ENCODE results near the gene NLRP1.

NLRP1 gene

GRCh38 chr17:5473906-5474305 lies 110.4 kb downstream of the NLRP1 start:
- DNase-seq (ENCODE audit: low spot score), result no peak

DNA sequence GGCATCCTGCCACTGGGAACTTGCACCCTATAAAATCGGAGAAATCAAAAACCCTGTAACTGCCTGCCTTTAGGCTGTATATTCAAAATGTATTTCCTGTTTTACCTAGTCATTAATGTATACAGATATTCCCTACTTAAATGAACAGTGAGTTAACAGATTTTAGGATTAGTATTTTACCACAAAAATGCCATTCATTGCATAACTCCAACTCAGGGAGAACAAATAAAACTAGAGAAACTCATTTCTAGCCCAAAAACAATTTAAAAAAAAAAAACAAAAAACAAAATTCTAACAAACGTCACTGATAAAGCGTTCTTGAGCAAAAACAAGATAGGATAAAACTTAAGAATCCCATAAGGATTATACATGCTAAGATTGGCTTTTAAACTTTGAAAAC lies 111.8 kb downstream of the NLRP1 start:
- no peak for DNase-seq (ENCODE audit: low spot score)

DNA sequence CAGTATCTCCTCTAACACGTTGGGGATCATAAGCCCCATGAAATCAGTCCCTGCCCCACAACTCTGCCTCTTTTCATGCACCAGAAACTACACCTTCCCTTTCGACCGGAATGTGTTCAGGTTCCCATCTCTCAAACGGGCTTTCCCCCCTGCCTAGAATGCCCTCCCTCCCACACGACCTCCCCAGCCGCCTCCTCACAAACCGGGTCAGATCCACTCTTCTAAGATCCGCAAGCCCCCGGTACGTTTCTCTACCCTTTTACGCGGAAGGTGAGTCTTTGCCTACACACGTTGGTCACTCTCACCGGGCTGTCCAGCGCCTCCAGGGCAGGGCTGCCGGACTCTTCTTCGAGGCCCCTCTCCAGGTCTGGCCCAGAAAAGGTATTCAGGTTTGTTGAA lies 116.2 kb downstream of the NLRP1 start:
- DNase-seq (ENCODE audit: low spot score), result no peak

DNA sequence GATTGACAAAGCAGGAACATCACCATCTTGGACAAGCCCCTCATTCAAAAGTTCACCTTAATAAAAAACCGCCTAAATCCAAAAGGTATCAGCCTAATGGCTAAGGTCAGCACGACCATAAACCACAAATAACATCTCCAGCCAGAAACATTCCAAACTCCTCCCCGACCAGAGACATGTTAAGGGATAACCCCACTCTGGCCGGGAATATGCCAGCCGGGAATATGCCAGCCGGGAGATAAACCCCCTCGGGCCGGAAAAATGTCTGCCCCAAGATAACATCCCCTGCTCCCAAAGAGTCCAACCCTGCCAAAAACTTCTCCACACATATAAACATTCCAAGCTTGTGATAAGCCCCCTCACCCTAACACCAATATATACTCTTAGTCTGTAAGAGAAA lies 116.9 kb downstream of the NLRP1 start:
- DNase-seq (ENCODE audit: low spot score), result no peak

GRCh38 chr17:5466295-5466694 lies 118.0 kb downstream of the NLRP1 start:
- no peak for DNase-seq (ENCODE audit: low spot score)

GRCh38 chr17:5464717-5465507 lies 119.4 kb downstream of the NLRP1 start:
- no peak for DNase-seq (ENCODE audit: low spot score)

Measured in D341Med (cell line).